GM23338 (cell line): ENCODE measurements around the gene GBX1. TPM values are rescaled to one million over a fixed set of nuclear protein-coding genes. Genes with fewer than 3 reads are reported as not detected.

Experiments
- ATAC-seq: fragments of 200-7000 bp; cut with Tn5 transposase; 3 replicates; pipeline ENCODE4 v1.9.1; 2020
- DNase-seq: peaks from one replicate; pipeline ENCODE4 v3.0.0-alpha.2; 2015; ENCODE audit warnings: low spot score
- H2AFZ ChIP-seq: fragments of 200-600 bp; sonication (generic); 2 replicates; pipeline ENCODE4 v1.8.0; 2016; ENCODE audit warnings: antibody characterized with exemption, mild to moderate bottlenecking, moderate library complexity
- H3F3A ChIP-seq: fragments of 200-600 bp; sonication (generic); replicated peaks from 2 replicates; pipeline ENCODE4 v1.8.0; 2017; ENCODE audit warnings: antibody characterized with exemption, mixed run types, low read depth
- H3K27ac ChIP-seq: fragments of 200-600 bp; sonication (generic); 2 replicates; pipeline ENCODE4 v1.6.1; 2016; ENCODE audit warnings: low read depth
- H3K27me3 ChIP-seq: fragments of 200-600 bp; sonication (generic); 2 replicates; pipeline ENCODE4 v1.8.0; 2016; ENCODE audit warnings: mild to moderate bottlenecking, mixed run types, moderate library complexity; ENCODE audit not compliant: insufficient read depth
- H3K36me3 ChIP-seq: fragments of 200-600 bp; sonication (generic); 2 replicates; pipeline ENCODE4 v1.8.0; 2016; ENCODE audit warnings: mild to moderate bottlenecking; ENCODE audit not compliant: insufficient read depth
- H3K4me1 ChIP-seq: fragments of 200-600 bp; sonication (generic); 2 replicates; pipeline ENCODE4 v1.8.0; 2016; ENCODE audit warnings: mild to moderate bottlenecking, moderate library complexity; ENCODE audit not compliant: insufficient read depth
- H3K4me2 ChIP-seq: fragments of 200-600 bp; sonication (generic); 2 replicates; pipeline ENCODE4 v1.7.1; 2017; ENCODE audit warnings: mixed run types
- H3K4me3 ChIP-seq: fragments of 200-600 bp; sonication (generic); 2 replicates; pipeline ENCODE4 v1.6.1; 2016; ENCODE audit warnings: mixed run types
- H3K79me2 ChIP-seq: fragments of 200-600 bp; sonication (generic); replicated peaks from 2 replicates; pipeline ENCODE4 v1.8.0; 2017; ENCODE audit warnings: mild to moderate bottlenecking; ENCODE audit not compliant: insufficient read depth
- H3K9me2 ChIP-seq: fragments of 200-600 bp; sonication (generic); 2 replicates; pipeline ENCODE4 v1.8.0; 2017; ENCODE audit not compliant: insufficient read depth
- H4K20me1 ChIP-seq: fragments of 200-600 bp; sonication (generic); replicated peaks from 2 replicates; pipeline ENCODE4 v1.8.0; 2017; ENCODE audit warnings: mild to moderate bottlenecking; ENCODE audit not compliant: insufficient read depth
- H3K27ac Mint-ChIP-seq: 2 replicates; pipeline ENCODE4 v1.8.0; 2020; ENCODE audit warnings: inconsistent platforms, mild to moderate bottlenecking, moderate library complexity, mixed read lengths
- H3K27me3 Mint-ChIP-seq: 3 replicates; pipeline ENCODE4 v1.8.0; 2022; ENCODE audit warnings: low read depth, mild to moderate bottlenecking, moderate library complexity, mixed read lengths, inconsistent platforms; ENCODE audit not compliant: insufficient read depth, poor library complexity
- H3K36me3 Mint-ChIP-seq: 3 replicates; pipeline ENCODE4 v1.8.0; 2021; ENCODE audit warnings: low read depth, mild to moderate bottlenecking, inconsistent platforms, moderate library complexity, mixed read lengths
- H3K4me1 Mint-ChIP-seq: 3 replicates; pipeline ENCODE4 v1.8.0; 2020; ENCODE audit warnings: mild to moderate bottlenecking, inconsistent platforms, mixed read lengths
- H3K4me3 Mint-ChIP-seq: 3 replicates; pipeline ENCODE4 v1.8.0; 2021; ENCODE audit warnings: moderate library complexity, mild to moderate bottlenecking, inconsistent platforms, mixed read lengths
- H3K9me3 Mint-ChIP-seq: 3 replicates; pipeline ENCODE4 v1.8.0; 2020; ENCODE audit warnings: moderate library complexity, mild to moderate bottlenecking, inconsistent platforms, mixed read lengths
- CREB1 ChIP-seq: fragments of 250-450 bp; sonication (Bioruptor Pico); IDR thresholded peaks from 2 replicates; pipeline ENCODE4 v1.5.0; 2020; ENCODE audit warnings: low read depth, mild to moderate bottlenecking, moderate library complexity
- ETS1 ChIP-seq: IDR thresholded peaks from 2 replicates; pipeline ENCODE4 v1.6.1; 2016; ENCODE audit warnings: antibody characterized with exemption
- EZH2 ChIP-seq: fragments of 200-600 bp; sonication (generic); IDR thresholded peaks from one replicate; pipeline ENCODE4 v1.8.0; 2017; ENCODE audit warnings: antibody characterized with exemption, mild to moderate bottlenecking, low read depth; ENCODE audit not compliant: unreplicated experiment
- EZH2phosphoT487 ChIP-seq: fragments of 200-600 bp; sonication (generic); IDR thresholded peaks from one replicate; pipeline ENCODE4 v1.8.1; 2018; ENCODE audit warnings: antibody characterized with exemption; ENCODE audit not compliant: unreplicated experiment
- NANOG ChIP-seq: IDR thresholded peaks from 2 replicates; pipeline ENCODE4 v1.6.1; 2016; ENCODE audit warnings: antibody characterized with exemption, borderline replicate concordance
- POLR2AphosphoS5 ChIP-seq: IDR thresholded peaks from 2 replicates; pipeline ENCODE4 v1.6.1; 2016; ENCODE audit warnings: antibody characterized with exemption, low read depth
- REST ChIP-seq: IDR thresholded peaks from one replicate; pipeline ENCODE4 v1.6.1; 2018; ENCODE audit warnings: antibody characterized with exemption; ENCODE audit not compliant: unreplicated experiment
- STAT1 ChIP-seq: IDR thresholded peaks from one replicate; pipeline ENCODE4 v1.6.1; 2016; ENCODE audit warnings: antibody characterized with exemption; ENCODE audit not compliant: unreplicated experiment
- ZNF114 ChIP-seq: fragments of 250-450 bp; sonication (Bioruptor Pico); IDR thresholded peaks from 2 replicates; pipeline ENCODE4 v1.5.0; 2020; ENCODE audit warnings: mild to moderate bottlenecking, moderate library complexity
- ZNF331 ChIP-seq: fragments of 250-450 bp; sonication (Bioruptor Pico); IDR thresholded peaks from 2 replicates; pipeline ENCODE4 v1.5.0; 2020; ENCODE audit warnings: low read depth, mild to moderate bottlenecking, moderate library complexity
- ZNF462 ChIP-seq: fragments of 250-450 bp; sonication (Bioruptor Pico); IDR thresholded peaks from 2 replicates; pipeline ENCODE4 v1.5.0; 2020; ENCODE audit warnings: mild to moderate bottlenecking, moderate library complexity
- polyA plus RNA-seq: library from polyadenylated mRNA; unstranded; fragments of >200 nt; fragmentation: Nextera tagmentation; extraction: Ambion mirVana; gene quantifications from 2 replicates; pipeline ENCODE4 v1.2.1, GENCODE V29; 2016
- total RNA-seq: library from RNA; depleted of rRNA; stranded (reverse); fragments of >200 nt; shearing (Covaris generic); gene quantifications from 2 replicates; pipeline ENCODE4 v1.2.3, GENCODE V29; 2014
- TF ChIP-seq, protein P1 (sequence below), 2 experiments: fragments of 200-600 bp in 1 of 2; sonication (generic) in 1 of 2; conservative IDR thresholded peaks; 2 replicates each; pipeline versions ENCODE4 v1.5.1 to v1.6.1; 2016 to 2017; ENCODE audit warnings: antibody characterized with exemption in 2 of 2, low read depth in 2 of 2, mild to moderate bottlenecking in 2 of 2, moderate library complexity in 1 of 2

The GBX1 gene
- total and polyA plus RNA-seq, 2 experiments from 2014 or later: 0.24 TPM; not detected in 1

GRCh38 chr7:151206914-151207313, 39.4 kb upstream of the GBX1 start:
- Histone ChIP-seq H3K4me3 (no peak overlapping the region), H4K20me1 (no peaks in the 10 kb centered on the region), H3K27me3 (no peaks in the 10 kb centered on the region), H3K27ac (no peak overlapping the region), H3K79me2 (no peaks in the 10 kb centered on the region), H3F3A (no peaks in the 10 kb centered on the region), H2AFZ (no peak overlapping the region), H3K4me2 (no peak overlapping the region), H3K36me3 (0 out of 2 replicates have a peak, but pooled peaks cover 1% of the 10 kb centered on the region), H3K4me1 (peaks cover 7% of the 10 kb centered on the region), H3K9me2 (no peaks in the 10 kb centered on the region)
- TF ChIP-seq EZH2phosphoT487 (no peak), EZH2 (no peak), CREB1 (CRISPR knock-in tag) (no peak), ZNF331 (CRISPR knock-in tag) (no peak), NANOG (no peak), ZNF114 (CRISPR knock-in tag) (no peak), ZNF462 (CRISPR knock-in tag) (no peak), STAT1 (no peak), REST (no peak), ETS1 (no peak), POLR2AphosphoS5 (no peak)
- TF ChIP-seq, protein P1, sequence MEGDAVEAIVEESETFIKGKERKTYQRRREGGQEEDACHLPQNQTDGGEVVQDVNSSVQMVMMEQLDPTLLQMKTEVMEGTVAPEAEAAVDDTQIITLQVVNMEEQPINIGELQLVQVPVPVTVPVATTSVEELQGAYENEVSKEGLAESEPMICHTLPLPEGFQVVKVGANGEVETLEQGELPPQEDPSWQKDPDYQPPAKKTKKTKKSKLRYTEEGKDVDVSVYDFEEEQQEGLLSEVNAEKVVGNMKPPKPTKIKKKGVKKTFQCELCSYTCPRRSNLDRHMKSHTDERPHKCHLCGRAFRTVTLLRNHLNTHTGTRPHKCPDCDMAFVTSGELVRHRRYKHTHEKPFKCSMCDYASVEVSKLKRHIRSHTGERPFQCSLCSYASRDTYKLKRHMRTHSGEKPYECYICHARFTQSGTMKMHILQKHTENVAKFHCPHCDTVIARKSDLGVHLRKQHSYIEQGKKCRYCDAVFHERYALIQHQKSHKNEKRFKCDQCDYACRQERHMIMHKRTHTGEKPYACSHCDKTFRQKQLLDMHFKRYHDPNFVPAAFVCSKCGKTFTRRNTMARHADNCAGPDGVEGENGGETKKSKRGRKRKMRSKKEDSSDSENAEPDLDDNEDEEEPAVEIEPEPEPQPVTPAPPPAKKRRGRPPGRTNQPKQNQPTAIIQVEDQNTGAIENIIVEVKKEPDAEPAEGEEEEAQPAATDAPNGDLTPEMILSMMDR (conservative IDR thresholded peaks at IDR 0.05; ENCODE audit: low read depth in 2 of 2): no peak
- H3K4me3 Mint-ChIP-seq: no peak overlapping the region
- ATAC-seq: no peak
- H3K4me1 Mint-ChIP-seq: peaks cover 15% of the 10 kb centered on the region
- H3K36me3 Mint-ChIP-seq: peaks cover 2% of the 10 kb centered on the region; the same call in 1 of the 3 replicates
- no peak overlapping the region for H3K27ac Mint-ChIP-seq
- no peaks in the 10 kb centered on the region for H3K9me3 Mint-ChIP-seq
- no peak for DNase-seq
- H3K27me3 Mint-ChIP-seq: peaks cover 22% of the 10 kb centered on the region
